Measurements from ENCODE around the gene SHISA6.

The SHISA6 gene

DNA sequence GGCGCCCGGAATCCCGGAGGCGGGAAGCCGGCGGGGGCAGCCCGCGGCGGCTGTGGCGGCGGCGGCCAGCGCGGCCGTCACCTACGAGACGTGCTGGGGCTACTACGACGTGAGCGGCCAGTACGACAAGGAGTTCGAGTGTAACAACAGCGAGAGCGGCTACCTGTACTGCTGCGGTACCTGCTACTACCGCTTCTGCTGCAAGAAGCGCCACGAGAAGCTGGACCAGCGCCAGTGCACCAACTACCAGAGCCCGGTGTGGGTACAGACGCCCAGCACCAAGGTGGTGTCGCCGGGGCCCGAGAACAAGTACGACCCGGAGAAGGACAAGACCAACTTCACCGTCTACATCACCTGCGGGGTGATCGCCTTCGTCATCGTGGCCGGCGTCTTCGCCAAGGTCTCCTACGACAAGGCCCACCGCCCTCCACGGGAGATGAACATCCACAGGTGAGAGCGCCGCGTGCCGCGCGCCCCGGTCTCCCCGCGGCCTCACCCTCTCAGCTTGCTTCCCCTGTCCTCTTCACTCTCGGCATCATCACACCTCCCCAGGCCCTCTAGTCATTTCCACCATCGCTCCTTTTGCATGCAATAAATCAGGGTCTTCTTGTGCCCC lies 706 bp downstream of the SHISA6 start:
- no peak for DNase-seq (ENCODE audit: low spot score)
- in situ Hi-C loops (cut with MboI; ENCODE audit: low sequenced_read_pairs, unreplicated experiment) = no loop called here
- TF ChIP-seq CTCF (IDR thresholded peaks at IDR 0.05; ENCODE audit: borderline replicate concordance, control extremely low read depth, extremely low read depth, insufficient read depth, missing control alignments) = no peak

DNA sequence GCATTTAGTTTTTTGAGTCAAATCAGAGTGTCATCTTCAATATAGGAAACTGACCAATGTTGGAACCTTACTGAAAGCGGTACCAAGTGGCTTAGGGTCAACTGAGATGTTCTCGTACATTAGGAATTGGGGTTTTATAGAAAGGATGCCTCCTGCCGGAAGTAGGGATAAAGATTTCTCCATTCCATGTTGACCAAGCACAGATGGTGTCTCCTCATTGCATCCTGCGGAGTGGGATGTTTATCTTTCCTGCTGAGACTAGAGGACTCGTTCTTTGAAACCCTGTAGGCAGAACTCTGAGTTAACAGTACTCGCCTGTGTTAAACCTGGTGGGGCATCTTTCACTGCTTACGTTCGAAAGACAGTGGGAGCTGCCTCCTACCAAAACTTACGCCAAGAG lies 1.4 kb downstream of the SHISA6 start:
- no peak for TF ChIP-seq CTCF (IDR thresholded peaks at IDR 0.05; ENCODE audit: borderline replicate concordance, control extremely low read depth, extremely low read depth, insufficient read depth, missing control alignments)
- no peak for DNase-seq (ENCODE audit: low spot score)
- in situ Hi-C loops (cut with MboI; ENCODE audit: low sequenced_read_pairs, unreplicated experiment) = no loop called here

GRCh38 chr17:11244776-11245175 lies 3.8 kb downstream of the SHISA6 start:
- no peak for TF ChIP-seq CTCF (IDR thresholded peaks at IDR 0.05; ENCODE audit: borderline replicate concordance, control extremely low read depth, extremely low read depth, insufficient read depth, missing control alignments)
- no peak for DNase-seq (ENCODE audit: low spot score)
- in situ Hi-C loops (cut with MboI; ENCODE audit: low sequenced_read_pairs, unreplicated experiment) = no loop called here

DNA sequence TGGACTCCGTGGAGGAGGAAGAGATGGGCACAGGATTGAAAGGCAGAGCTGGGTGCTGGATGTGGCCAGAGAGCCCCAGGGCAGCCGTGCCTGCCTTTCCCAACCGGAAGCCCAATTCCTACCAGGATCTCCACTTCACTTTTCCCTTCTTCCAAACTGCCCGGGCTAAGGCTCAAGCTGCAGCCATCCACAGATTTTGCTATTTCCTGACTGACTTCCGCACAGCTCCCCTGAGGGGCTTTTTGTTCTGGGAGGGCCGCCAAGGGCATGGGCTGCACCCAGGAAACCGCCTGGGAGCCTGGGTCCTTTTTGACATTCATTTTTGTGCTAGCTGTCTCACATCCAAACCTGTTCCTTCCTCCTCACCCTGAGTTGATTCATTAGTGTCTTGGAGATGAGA lies 4.2 kb downstream of the SHISA6 start:
- no peak for DNase-seq (ENCODE audit: low spot score)
- in situ Hi-C loops (cut with MboI; ENCODE audit: low sequenced_read_pairs, unreplicated experiment) = no loop called here
- TF ChIP-seq CTCF (IDR thresholded peaks at IDR 0.05; ENCODE audit: borderline replicate concordance, control extremely low read depth, extremely low read depth, insufficient read depth, missing control alignments) = no peak

GRCh38 chr17:11245791-11246190 lies 4.8 kb downstream of the SHISA6 start:
- in situ Hi-C loops (cut with MboI; ENCODE audit: low sequenced_read_pairs, unreplicated experiment) = no loop called here
- TF ChIP-seq CTCF (IDR thresholded peaks at IDR 0.05; ENCODE audit: borderline replicate concordance, control extremely low read depth, extremely low read depth, insufficient read depth, missing control alignments) = no peak
- DNase-seq (ENCODE audit: low spot score) = no peak

- no peak for TF ChIP-seq CTCF (IDR thresholded peaks at IDR 0.05; ENCODE audit: borderline replicate concordance, control extremely low read depth, extremely low read depth, insufficient read depth, missing control alignments)
- in situ Hi-C loops (cut with MboI; ENCODE audit: low sequenced_read_pairs, unreplicated experiment) = no loop called here
- DNase-seq (ENCODE audit: low spot score) = no peak
Observed at GRCh38 chr17:11250161-11250560, 9.1 kb downstream of the SHISA6 start.

Measured in GM13976 (cell line).